HG03432 (cell line): Measurements from ENCODE around the gene OOSP3.
"Not testable (repeated sequence)": the region's sequence is repeated elsewhere in the genome, so short reads cannot be mapped to it uniquely, and the experiment has no call there.

Experiments used
- ATAC-seq: cut with Tn5 transposase; IDR thresholded peaks from one replicate; pipeline ENCODE4 v1.9.1; 2021; ENCODE audit warnings: mild to moderate bottlenecking, moderate library complexity; ENCODE audit not compliant: unreplicated experiment

OOSP3 gene, protein sequence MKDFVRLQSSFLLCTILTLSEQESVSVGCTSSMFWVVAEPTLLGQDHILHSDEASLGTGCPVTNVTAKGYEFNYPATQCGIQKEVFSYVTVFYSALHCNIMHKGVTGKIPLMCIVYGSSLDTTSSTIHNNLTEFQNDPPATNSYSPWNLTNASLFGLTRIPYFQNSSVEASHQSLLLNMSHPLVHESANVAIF

GRCh38 chr11:59878575-59878974 lies at the start of gene OOSP3:
TSS of gene OOSP3 (plus strand) at chr11:59878782. CDS start at chr11:59878809, 27 bp downstream.
- no peak for ATAC-seq

- no peak for ATAC-seq
Measured at GRCh38 chr11:59829358-59829757, 49.2 kb upstream of the OOSP3 start.

- ATAC-seq, result no peak
Measured at GRCh38 chr11:59833602-59834001, 45.0 kb upstream of the OOSP3 start.

DNA sequence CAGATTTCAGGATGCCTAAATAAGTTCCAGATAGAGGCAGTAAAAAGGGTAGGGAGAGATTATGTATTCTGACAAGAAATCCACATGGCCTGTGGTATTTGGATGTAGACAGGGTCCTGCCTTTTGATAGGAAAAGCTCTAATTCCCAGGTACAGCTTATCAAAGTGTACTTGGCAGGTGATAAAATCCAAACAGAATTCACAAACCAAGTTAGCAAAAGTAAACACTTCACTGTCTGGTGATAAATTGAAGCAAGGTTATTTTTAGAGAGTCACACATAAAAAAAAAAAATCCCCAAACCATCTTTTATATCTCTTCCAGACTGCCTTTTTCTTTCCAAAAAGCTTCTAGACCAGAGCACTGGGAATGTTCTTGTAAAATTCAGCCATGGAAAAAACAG lies 39.0 kb upstream of the OOSP3 start:
- no peak for ATAC-seq

DNA sequence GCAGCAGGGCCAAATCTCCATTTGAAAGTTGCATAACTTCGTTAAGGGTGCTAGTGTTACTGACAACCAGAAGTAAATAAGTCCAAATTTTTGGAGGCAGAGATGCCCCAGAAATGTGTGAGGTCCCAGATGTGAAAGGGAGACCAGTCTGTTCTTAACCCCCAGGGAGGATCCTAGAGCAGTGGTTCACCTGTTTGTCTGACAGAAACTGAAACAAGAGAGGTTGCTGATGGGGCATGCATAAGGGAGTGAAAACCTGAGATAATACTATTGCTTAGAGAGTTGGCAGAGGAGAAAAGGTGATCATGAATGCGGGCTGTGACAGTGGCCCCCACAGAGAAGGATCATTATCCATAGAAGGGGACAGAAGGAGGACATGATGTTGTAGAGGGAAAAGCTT lies 37.1 kb upstream of the OOSP3 start:
- ATAC-seq, result no peak

DNA sequence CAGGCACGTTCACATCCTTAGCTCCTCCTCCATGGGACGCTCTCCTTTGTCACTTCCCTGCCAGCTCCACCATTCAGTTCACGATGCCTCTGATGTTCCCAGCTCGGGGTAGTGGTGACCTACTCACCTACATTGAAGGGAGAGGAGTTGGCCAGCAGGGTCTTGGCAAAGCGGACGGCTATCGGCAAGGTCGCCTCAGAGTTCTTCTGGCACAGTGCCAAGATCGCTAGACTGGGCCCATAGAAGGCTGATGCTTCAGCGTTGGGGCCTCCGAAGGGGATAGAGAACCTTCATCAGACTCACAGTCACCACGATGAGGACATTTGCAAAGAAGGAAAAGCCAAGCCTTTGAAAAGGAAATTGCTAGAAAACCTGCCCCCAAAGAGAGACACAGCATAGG lies 36.3 kb upstream of the OOSP3 start:
- no peak for ATAC-seq

DNA sequence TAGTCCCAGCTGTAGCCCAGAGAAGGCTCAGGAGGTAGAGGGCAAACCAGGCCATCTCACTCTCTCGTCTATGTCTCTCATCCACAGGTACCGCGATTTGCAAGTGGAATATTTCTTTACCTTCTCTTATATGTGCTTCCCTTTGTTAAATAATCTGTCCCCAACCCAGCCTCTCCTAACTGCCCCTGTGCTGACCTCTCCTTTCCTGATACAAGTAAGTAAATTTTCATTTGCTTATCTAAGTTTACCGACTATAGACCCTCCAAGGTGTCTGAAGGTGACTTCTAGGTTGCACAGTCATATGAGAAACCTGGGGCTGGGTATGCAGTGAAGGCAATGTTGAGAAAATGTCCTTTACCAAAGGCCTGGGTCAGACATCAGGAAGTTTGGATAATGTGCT lies 33.2 kb upstream of the OOSP3 start, which contains the start of gene CBLIF:
TSS of gene CBLIF (minus strand) at position 101 of the 400 bp plus-strand sequence. CDS start at position 55, 46 bp downstream.
- no peak for ATAC-seq

DNA sequence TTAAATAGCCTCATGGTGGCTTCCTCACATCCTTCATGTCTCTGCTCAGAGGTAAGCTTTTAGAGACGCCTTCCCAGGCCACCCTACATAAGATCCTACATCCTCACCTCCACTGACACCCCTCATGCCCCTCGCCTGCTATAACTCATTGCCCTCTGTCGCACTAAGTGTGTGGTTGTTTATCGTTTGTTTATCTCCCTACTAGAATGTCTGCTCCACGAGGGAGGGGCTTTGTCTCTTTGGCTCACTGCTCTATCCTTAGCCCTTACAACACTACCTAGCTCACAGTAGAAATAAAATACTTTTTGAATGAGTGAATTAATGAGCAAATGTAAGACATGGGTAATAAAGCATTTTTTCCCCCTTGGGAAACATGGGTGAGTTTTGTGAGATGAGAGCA lies 32.0 kb upstream of the OOSP3 start:
- ATAC-seq, result no peak

DNA sequence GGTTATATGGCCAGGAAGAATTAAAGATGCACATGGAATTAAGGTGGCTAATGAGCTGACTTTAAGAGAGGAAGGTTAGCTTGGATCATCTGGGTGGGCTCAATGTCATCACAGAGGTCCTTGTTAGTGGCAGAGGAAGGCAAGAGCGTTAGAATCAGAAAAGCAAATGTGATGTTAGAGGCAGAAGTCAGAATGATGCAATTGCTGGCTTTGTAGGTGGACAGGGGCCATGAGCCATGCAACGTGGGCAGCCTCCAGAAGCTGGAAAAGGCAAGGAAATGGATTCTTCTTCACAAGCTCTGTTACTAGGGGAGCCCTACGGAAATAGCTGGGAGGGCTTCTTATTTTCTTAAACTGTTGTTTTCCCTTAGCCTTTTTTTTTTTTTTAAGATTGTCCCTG lies 31.0 kb upstream of the OOSP3 start:
- no peak for ATAC-seq

DNA sequence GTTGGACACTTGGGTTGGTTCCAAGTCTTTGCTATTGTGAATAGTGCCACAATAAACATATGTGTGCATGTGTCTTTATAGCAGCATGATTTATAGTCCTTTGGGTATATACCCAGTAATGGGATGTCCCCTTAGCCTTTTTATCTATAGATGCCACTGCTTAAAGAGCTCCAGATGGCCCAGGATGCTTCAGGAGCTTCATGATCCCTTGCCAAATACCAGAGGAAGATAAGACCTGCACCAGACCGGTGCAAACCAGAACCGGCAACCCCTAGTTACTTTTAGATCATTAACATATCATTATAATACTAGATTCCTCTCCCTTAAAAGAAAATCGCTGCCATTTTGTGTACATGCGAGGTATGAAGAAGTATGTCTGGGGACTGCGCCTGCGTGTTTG lies 30.1 kb upstream of the OOSP3 start:
- ATAC-seq, result not testable (repeated sequence)

GRCh38 chr11:59849129-59849528 lies 29.5 kb upstream of the OOSP3 start:
- no peak for ATAC-seq

- ATAC-seq, result not testable (repeated sequence)
Measured at GRCh38 chr11:59849551-59849950, 29.0 kb upstream of the OOSP3 start.

- ATAC-seq, result not testable (repeated sequence)
Measured at GRCh38 chr11:59851416-59851815, 27.2 kb upstream of the OOSP3 start.

DNA sequence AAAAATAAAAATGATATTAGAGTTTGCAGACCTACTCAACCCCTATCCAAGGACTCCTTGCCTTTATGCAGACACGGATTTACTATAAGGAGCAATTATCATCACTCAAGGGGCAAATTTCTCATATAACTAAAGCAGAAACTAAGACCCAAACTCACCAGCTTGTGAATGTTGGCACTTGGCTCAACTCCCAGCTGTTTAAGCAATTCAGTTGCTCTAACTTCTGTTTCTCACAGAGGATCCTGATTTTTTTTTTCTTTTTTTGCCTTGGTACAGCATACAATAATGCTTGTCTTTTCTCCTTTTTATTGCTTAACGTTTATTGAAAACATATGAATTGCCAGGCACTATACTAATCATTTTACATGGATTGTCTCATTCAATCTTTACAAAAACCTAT lies 23.7 kb upstream of the OOSP3 start:
- ATAC-seq, result no peak

- no peak for ATAC-seq
Measured at GRCh38 chr11:59857439-59858434, 20.8 kb upstream of the OOSP3 start.

DNA sequence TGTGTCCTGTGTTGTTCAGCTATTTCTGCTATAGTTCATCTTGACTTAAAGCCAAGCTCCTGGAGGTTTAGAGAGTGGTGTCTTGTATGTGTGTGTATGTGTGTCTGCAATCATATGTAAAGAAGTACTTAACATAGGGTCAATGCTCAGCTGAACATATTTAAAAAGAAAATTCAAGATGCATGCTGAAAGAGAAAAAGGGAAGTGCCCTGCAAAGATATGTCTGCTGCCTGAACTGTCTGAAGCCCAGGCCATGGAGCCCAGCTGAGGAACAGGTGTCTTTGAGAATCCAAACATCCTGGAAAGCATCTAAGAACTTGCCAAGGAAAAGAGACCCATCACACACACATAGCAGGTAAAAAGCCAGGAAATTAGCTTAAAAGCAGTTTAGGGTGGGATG lies 18.9 kb upstream of the OOSP3 start:
- ATAC-seq, result no peak

- ATAC-seq, result no peak
Measured at GRCh38 chr11:59862252-59862651, 16.3 kb upstream of the OOSP3 start.

- no peak for ATAC-seq
Measured at GRCh38 chr11:59865031-59865430, 13.6 kb upstream of the OOSP3 start.

- ATAC-seq, result no peak
Measured at GRCh38 chr11:59866397-59866796, 12.2 kb upstream of the OOSP3 start, which contains the start of gene TCN1. TSS of gene TCN1 (minus strand) at chr11:59866487. CDS start at chr11:59866470, 17 bp downstream.

GRCh38 chr11:59866836-59867235 lies 11.7 kb upstream of the OOSP3 start:
- no peak for ATAC-seq

GRCh38 chr11:59867946-59868345 lies 10.6 kb upstream of the OOSP3 start:
- ATAC-seq, result no peak

DNA sequence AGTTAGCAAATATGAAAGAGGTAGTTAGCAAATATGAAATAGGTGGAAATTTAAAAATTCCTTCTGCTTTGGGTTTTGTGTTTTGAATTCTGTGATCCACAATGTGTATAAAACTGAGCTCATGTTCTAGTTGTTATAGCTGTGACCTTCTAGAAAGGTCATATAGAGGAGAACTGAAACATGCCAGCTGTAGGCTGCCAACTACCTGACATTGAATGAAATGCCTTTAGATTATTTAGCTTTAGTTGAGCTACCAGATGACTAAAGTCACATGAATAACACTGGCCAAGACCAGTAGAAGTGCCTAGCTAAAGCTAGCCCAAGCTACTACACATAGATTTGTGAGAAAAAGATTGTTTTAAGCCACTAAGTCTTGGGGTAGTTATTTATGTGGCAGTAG lies 6.5 kb upstream of the OOSP3 start:
- ATAC-seq, result no peak
